Measurements from ENCODE around the gene CMTM8.

The CMTM8 gene

GRCh38 chr3:32256206-32256605 lies 17.7 kb downstream of the CMTM8 start:
- H3F3A ChIP-seq (ENCODE audit: control insufficient read depth, insufficient read depth) = no peaks in the 10 kb centered on the region
- H3K27me3 ChIP-seq (ENCODE audit: control insufficient read depth, low read length) = no peaks in the 10 kb centered on the region
- TF ChIP-seq EZH2phosphoT487 (IDR thresholded peaks at IDR 0.05; ENCODE audit: borderline replicate concordance, low read length) = no peak
- TF ChIP-seq, protein P1, sequence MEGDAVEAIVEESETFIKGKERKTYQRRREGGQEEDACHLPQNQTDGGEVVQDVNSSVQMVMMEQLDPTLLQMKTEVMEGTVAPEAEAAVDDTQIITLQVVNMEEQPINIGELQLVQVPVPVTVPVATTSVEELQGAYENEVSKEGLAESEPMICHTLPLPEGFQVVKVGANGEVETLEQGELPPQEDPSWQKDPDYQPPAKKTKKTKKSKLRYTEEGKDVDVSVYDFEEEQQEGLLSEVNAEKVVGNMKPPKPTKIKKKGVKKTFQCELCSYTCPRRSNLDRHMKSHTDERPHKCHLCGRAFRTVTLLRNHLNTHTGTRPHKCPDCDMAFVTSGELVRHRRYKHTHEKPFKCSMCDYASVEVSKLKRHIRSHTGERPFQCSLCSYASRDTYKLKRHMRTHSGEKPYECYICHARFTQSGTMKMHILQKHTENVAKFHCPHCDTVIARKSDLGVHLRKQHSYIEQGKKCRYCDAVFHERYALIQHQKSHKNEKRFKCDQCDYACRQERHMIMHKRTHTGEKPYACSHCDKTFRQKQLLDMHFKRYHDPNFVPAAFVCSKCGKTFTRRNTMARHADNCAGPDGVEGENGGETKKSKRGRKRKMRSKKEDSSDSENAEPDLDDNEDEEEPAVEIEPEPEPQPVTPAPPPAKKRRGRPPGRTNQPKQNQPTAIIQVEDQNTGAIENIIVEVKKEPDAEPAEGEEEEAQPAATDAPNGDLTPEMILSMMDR (IDR thresholded peaks at IDR 0.05; ENCODE audit: low read depth, low read length, poor library complexity, severe bottlenecking) = no peak
- no peaks in the 10 kb centered on the region for H3K36me3 ChIP-seq (ENCODE audit: control insufficient read depth, low read length)
- H3K4me3 ChIP-seq (ENCODE audit: low read length) = no peak overlapping the region
- no peak overlapping the region for H3K27ac ChIP-seq (ENCODE audit: low read depth, low read length)
- no peaks in the 10 kb centered on the region for H3K4me1 ChIP-seq (ENCODE audit: control insufficient read depth, low read length)
- no peaks in the 10 kb centered on the region for H3K9me2 ChIP-seq (replicated peaks; ENCODE audit: control insufficient read depth, low read length)
- no peaks in the 10 kb centered on the region for H4K20me1 ChIP-seq (ENCODE audit: control insufficient read depth, insufficient read depth, low read depth, low read length)
- no peaks in the 10 kb centered on the region for H3K9me3 ChIP-seq (ENCODE audit: control insufficient read depth, insufficient read depth, low read length)
- no peak overlapping the region for H3K4me2 ChIP-seq (ENCODE audit: low read length)
- no peaks in the 10 kb centered on the region for H3K79me2 ChIP-seq (ENCODE audit: control insufficient read depth, low read length)

GRCh38 chr3:32257042-32257441 lies 18.6 kb downstream of the CMTM8 start:
- TF ChIP-seq, protein P1 (IDR thresholded peaks at IDR 0.05; ENCODE audit: low read depth, low read length, poor library complexity, severe bottlenecking) = no peak
- TF ChIP-seq EZH2phosphoT487 (IDR thresholded peaks at IDR 0.05; ENCODE audit: borderline replicate concordance, low read length) = no peak
- H3K79me2 ChIP-seq (ENCODE audit: control insufficient read depth, low read length) = no peaks in the 10 kb centered on the region

GRCh38 chr3:32257641-32258438 lies 19.4 kb downstream of the CMTM8 start:
- no peaks in the 10 kb centered on the region for H3F3A ChIP-seq (ENCODE audit: control insufficient read depth, insufficient read depth)
- H3K4me1 ChIP-seq (ENCODE audit: control insufficient read depth, low read length) = no peaks in the 10 kb centered on the region
- no peaks in the 10 kb centered on the region for H3K9me3 ChIP-seq (ENCODE audit: control insufficient read depth, insufficient read depth, low read length)
- H3K36me3 ChIP-seq (ENCODE audit: control insufficient read depth, low read length) = no peaks in the 10 kb centered on the region
- H3K79me2 ChIP-seq (ENCODE audit: control insufficient read depth, low read length) = no peaks in the 10 kb centered on the region
- no peaks in the 10 kb centered on the region for H3K9me2 ChIP-seq (replicated peaks; ENCODE audit: control insufficient read depth, low read length)
- H4K20me1 ChIP-seq (ENCODE audit: control insufficient read depth, insufficient read depth, low read depth, low read length) = no peaks in the 10 kb centered on the region
- H3K4me2 ChIP-seq (ENCODE audit: low read length) = no peak overlapping the region
- H3K27me3 ChIP-seq (ENCODE audit: control insufficient read depth, low read length) = no peaks in the 10 kb centered on the region
- no peak for TF ChIP-seq EZH2phosphoT487 (IDR thresholded peaks at IDR 0.05; ENCODE audit: borderline replicate concordance, low read length)
- TF ChIP-seq, protein P1 (IDR thresholded peaks at IDR 0.05; ENCODE audit: low read depth, low read length, poor library complexity, severe bottlenecking) = no peak
- no peak overlapping the region for H3K27ac ChIP-seq (ENCODE audit: low read depth, low read length)
- H3K4me3 ChIP-seq (ENCODE audit: low read length) = no peak overlapping the region

More at GRCh38 chr3:32257042-32257441, 18.6 kb downstream of the CMTM8 start:
- Histone ChIP-seq H3K27ac (ENCODE audit: low read depth, low read length) (no peak overlapping the region), H3K27me3 (ENCODE audit: control insufficient read depth, low read length) (no peaks in the 10 kb centered on the region), H3K4me3 (ENCODE audit: low read length) (no peak overlapping the region), H4K20me1 (ENCODE audit: control insufficient read depth, insufficient read depth, low read depth, low read length) (no peaks in the 10 kb centered on the region), H3K36me3 (ENCODE audit: control insufficient read depth, low read length) (no peaks in the 10 kb centered on the region), H3K4me2 (ENCODE audit: low read length) (no peak overlapping the region), H3K9me2 (replicated peaks; ENCODE audit: control insufficient read depth, low read length) (no peaks in the 10 kb centered on the region), H3F3A (ENCODE audit: control insufficient read depth, insufficient read depth) (no peaks in the 10 kb centered on the region), H3K4me1 (ENCODE audit: control insufficient read depth, low read length) (no peaks in the 10 kb centered on the region), H3K9me3 (ENCODE audit: control insufficient read depth, insufficient read depth, low read length) (no peaks in the 10 kb centered on the region)
